PC-9 (cell line): ENCODE data around the gene PDE6D. TPM values are rescaled to one million over a fixed set of nuclear protein-coding genes. Genes with fewer than 3 reads are reported as not detected.

Experiments
- BruUV-seq: library from RNA; stranded (reverse); fragments of 400-500 nt; replicated peaks from 2 replicates; lab custom pipeline; 2021; lab: Mats Ljungman, UMichigan
- CTCF ChIA-PET: fragments of 300-600 bp; sonication (Branson Sonifier 250); formaldehyde crosslinking; loops from one replicate; lab custom pipeline; 2022; ENCODE audit warnings: antibody characterized with exemption; lab: Charles Lee
- POLR2A ChIA-PET: fragments of 300-600 bp; sonication (Branson Sonifier 250); formaldehyde crosslinking; loops from one replicate; lab custom pipeline; 2022; ENCODE audit warnings: antibody characterized with exemption; ENCODE audit not compliant: unreplicated experiment; lab: Charles Lee
- DNase-seq, 2 experiments: peaks; one replicate each; pipeline versions ENCODE4 v3.0.0 to v3.0.0-alpha.2; 2015 to 2022; ENCODE audit warnings: mixed read lengths in 1 of 2
- H2AFZ ChIP-seq: fragments of 200-600 bp; sonication (generic); 2 replicates; pipeline ENCODE4 v1.8.1; 2017; ENCODE audit warnings: antibody characterized with exemption
- H3F3A ChIP-seq: fragments of 200-600 bp; sonication (generic); 2 replicates; pipeline ENCODE4 v1.8.1; 2017; ENCODE audit warnings: antibody characterized with exemption, mild to moderate bottlenecking, low read depth; ENCODE audit not compliant: insufficient read depth
- H3K27ac ChIP-seq: fragments of 200-600 bp; sonication (generic); 2 replicates; pipeline ENCODE4 v1.6.1; 2016; ENCODE audit warnings: mixed run types
- H3K27me3 ChIP-seq: fragments of 200-600 bp; sonication (generic); 2 replicates; pipeline ENCODE4 v1.6.1; 2016; ENCODE audit warnings: low read depth, mixed run types; ENCODE audit not compliant: insufficient read depth
- H3K36me3 ChIP-seq: fragments of 200-600 bp; sonication (generic); 2 replicates; pipeline ENCODE4 v1.6.1; 2016; ENCODE audit warnings: low read depth, mixed run types
- H3K4me1 ChIP-seq: fragments of 200-600 bp; sonication (generic); replicated peaks from 2 replicates; pipeline ENCODE4 v1.6.1; 2016; ENCODE audit warnings: mixed run types; ENCODE audit not compliant: insufficient read depth
- H3K4me2 ChIP-seq: fragments of 200-600 bp; sonication (generic); 2 replicates; pipeline ENCODE4 v1.6.1; 2017; ENCODE audit warnings: mixed run types
- H3K4me3 ChIP-seq: fragments of 200-600 bp; sonication (generic); 2 replicates; pipeline ENCODE4 v1.6.1; 2016; ENCODE audit warnings: mixed run types
- H3K79me2 ChIP-seq: fragments of 200-600 bp; sonication (generic); 2 replicates; pipeline ENCODE4 v1.6.1; 2017; ENCODE audit warnings: low read depth, mixed run types
- H3K9me2 ChIP-seq: fragments of 200-600 bp; sonication (generic); 2 replicates; pipeline ENCODE4 v1.8.1; 2017; ENCODE audit warnings: mild to moderate bottlenecking; ENCODE audit not compliant: insufficient read depth
- H3K9me3 ChIP-seq: fragments of 200-600 bp; sonication (generic); 2 replicates; pipeline ENCODE4 v1.8.1; 2016; ENCODE audit warnings: low read depth; ENCODE audit not compliant: insufficient read depth
- H4K20me1 ChIP-seq: fragments of 200-600 bp; sonication (generic); 2 replicates; pipeline ENCODE4 v1.8.1; 2017; ENCODE audit not compliant: insufficient read depth
- CTCF ChIP-seq: fragments of 200-600 bp; sonication (generic); conservative IDR thresholded peaks from 2 replicates; pipeline ENCODE4 v1.6.1; 2017; ENCODE audit warnings: mixed run types, antibody characterized with exemption, mild to moderate bottlenecking, moderate library complexity
- EZH2 ChIP-seq: fragments of 200-600 bp; sonication (generic); IDR thresholded peaks from 2 replicates; pipeline ENCODE4 v1.8.0; 2017; ENCODE audit warnings: antibody characterized with exemption, low read depth
- intact Hi-C: fragments of 100-400 bp; cut with micrococcal nuclease; formaldehyde crosslinking; loops from one replicate; pipeline ENCODE4 v1.10.0; 2022; ENCODE audit not compliant: unreplicated experiment
- total RNA-seq: library from RNA; stranded (reverse); gene quantifications from 2 replicates; pipeline ENCODE4 v1.2.3, GENCODE V29; 2021

PDE6D gene
- total RNA-seq, 1 experiment from 2014 or later = 32.2 TPM

GRCh38 chr2:231726276-231726675 is 54.8 kb downstream of the PDE6D start:
- intact Hi-C loops = no loop called here

DNA sequence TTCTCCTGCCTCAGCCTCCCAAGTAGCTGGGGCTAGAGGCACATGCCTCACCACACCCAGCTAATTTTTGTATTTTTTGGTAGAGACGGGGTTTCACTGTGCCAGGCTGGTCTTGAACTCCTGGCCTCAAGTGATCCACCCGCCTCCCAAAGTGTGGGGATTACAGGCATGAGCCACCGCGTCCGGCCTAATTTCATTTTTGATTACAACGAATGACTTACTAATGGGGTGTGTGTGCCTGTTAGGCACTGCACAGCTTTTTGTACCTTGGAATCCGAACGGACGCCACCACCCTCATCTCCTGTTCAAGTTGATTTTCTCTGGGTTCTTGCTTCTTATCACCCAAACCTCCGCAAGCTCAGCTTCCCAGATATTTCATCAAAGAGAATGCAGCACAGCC is 55.6 kb downstream of the PDE6D start:
- Histone ChIP-seq H3K9me3 (no peaks in the 10 kb centered on the region), H3K4me2 (no peak overlapping the region), H3K4me1 (no peaks in the 10 kb centered on the region), H3K36me3 (no peaks in the 10 kb centered on the region), H3K9me2 (no peaks in the 10 kb centered on the region), H3K27ac (no peak overlapping the region), H3K27me3 (no peaks in the 10 kb centered on the region), H3K79me2 (no peaks in the 10 kb centered on the region), H3F3A (no peaks in the 10 kb centered on the region), H4K20me1 (no peaks in the 10 kb centered on the region), H3K4me3 (no peak overlapping the region), H2AFZ (no peak overlapping the region)
- ChIA-PET POLR2A (interaction anchor here (0.6 to 0.7 kb wide), 2 partner anchors 609 to 794 kb away, joined by 4 to 7 read pairs; no protein-coding TSS in a partner anchor), CTCF (interaction anchor here (0.6 kb wide), 1 partner anchor 75 kb away, joined by 7 read pairs; no protein-coding TSS in a partner anchor)
- no peak for DNase-seq
- BruUV-seq = no TSS peak
- intact Hi-C loops = no loop called here
- no peak for TF ChIP-seq EZH2
- TF ChIP-seq CTCF = no peak

More at GRCh38 chr2:231726276-231726675, 54.8 kb downstream of the PDE6D start:
- CTCF ChIA-PET = interaction anchor here (0.6 kb wide), 1 partner anchor 76 kb away, joined by 7 read pairs; no protein-coding TSS in a partner anchor
- Histone ChIP-seq H3K27me3 (no peaks in the 10 kb centered on the region), H3K9me3 (no peaks in the 10 kb centered on the region), H3K79me2 (no peaks in the 10 kb centered on the region), H3K4me3 (no peak overlapping the region), H3F3A (no peaks in the 10 kb centered on the region), H3K4me2 (no peak overlapping the region), H3K36me3 (no peaks in the 10 kb centered on the region), H3K4me1 (no peaks in the 10 kb centered on the region), H4K20me1 (no peaks in the 10 kb centered on the region), H2AFZ (no peak overlapping the region), H3K27ac (no peak overlapping the region), H3K9me2 (no peaks in the 10 kb centered on the region)
- TF ChIP-seq CTCF (no peak), EZH2 (no peak)
- no peak for DNase-seq
- POLR2A ChIA-PET = no interaction called here
- no TSS peak for BruUV-seq

DNA sequence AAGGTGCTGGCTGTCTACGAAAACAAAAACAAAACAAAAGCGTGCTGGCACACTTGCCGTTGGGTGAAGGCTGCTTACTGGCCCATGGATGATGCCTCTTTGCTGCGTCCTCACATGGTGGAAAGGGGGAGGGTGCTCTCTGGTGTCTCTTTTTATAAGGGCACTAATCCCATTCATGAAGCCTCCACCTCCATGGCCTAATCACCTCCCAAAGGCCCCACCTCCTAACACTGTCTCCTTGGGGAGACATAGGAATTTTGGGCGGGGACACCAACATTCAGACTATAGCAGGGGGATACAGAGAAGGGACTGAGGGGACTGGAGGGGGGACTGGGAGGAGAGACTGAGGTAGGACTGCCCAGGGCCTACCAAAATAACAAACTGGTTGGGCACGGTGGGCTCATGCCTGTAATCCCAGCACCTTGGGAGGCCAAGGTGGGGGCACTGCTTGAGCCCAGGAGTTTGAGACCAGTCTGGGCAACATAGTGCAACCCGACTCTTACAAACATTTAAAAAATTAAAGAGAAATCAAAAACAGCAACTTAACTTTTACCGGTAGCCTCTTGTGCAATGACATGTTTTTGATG is 58.3 kb downstream of the PDE6D start:
- H3K36me3 ChIP-seq = no peaks in the 10 kb centered on the region
- CTCF ChIA-PET = no interaction called here
- H2AFZ ChIP-seq = no peak overlapping the region
- intact Hi-C loops = no loop called here
- no peak overlapping the region for H3K4me3 ChIP-seq
- H3K9me3 ChIP-seq = no peaks in the 10 kb centered on the region
- H3K27ac ChIP-seq = no peak overlapping the region
- H3K4me1 ChIP-seq = peaks cover 4% of the 10 kb centered on the region
- H3F3A ChIP-seq = peaks cover 1% of the 10 kb centered on the region; the same call in 1 of the 2 replicates
- no peak for DNase-seq
- no peaks in the 10 kb centered on the region for H3K27me3 ChIP-seq
- POLR2A ChIA-PET = no interaction called here
- no TSS peak for BruUV-seq
- no peaks in the 10 kb centered on the region for H4K20me1 ChIP-seq
- no peak for TF ChIP-seq EZH2
- TF ChIP-seq CTCF = no peak
- no peak overlapping the region for H3K4me2 ChIP-seq
- no peaks in the 10 kb centered on the region for H3K79me2 ChIP-seq
- H3K9me2 ChIP-seq = no peaks in the 10 kb centered on the region
